HL-60 (cell line): ENCODE measurements around the gene DNAH6.

Experiments used
- DNase-seq, 2 experiments: peaks; one replicate each; pipeline ENCODE4 v3.0.0-alpha.2; 2010 to 2020; ENCODE audit warnings: low read depth in 1 of 2, low spot score in 1 of 2
- H3K27ac ChIP-seq: fragments of 250-450 bp; sonication (Bioruptor Pico); replicated peaks from 2 replicates; pipeline ENCODE4 v1.5.1; 2020; ENCODE audit warnings: mild to moderate bottlenecking, moderate library complexity
- H3K27me3 ChIP-seq: fragments of 250-450 bp; sonication (Bioruptor Pico); 2 replicates; pipeline ENCODE4 v1.5.1; 2021; ENCODE audit warnings: mild to moderate bottlenecking, moderate library complexity; ENCODE audit not compliant: insufficient read depth, poor library complexity, severe bottlenecking
- H3K4me3 ChIP-seq: replicated peaks from 2 replicates; pipeline ENCODE4 v1.5.1; 2011; ENCODE audit warnings: mild to moderate bottlenecking, control low read depth, low read length; ENCODE audit not compliant: insufficient read depth
- CTCF ChIP-seq: IDR thresholded peaks from one replicate; pipeline ENCODE4 v1.5.1; 2011; ENCODE audit warnings: low read length, control low read depth, inconsistent platforms; ENCODE audit not compliant: insufficient read depth
- GABPA ChIP-seq: IDR thresholded peaks from 2 replicates; pipeline ENCODE4 v1.6.1; 2012; ENCODE audit warnings: low read depth
- POLR2AphosphoS5 ChIP-seq: IDR thresholded peaks from 2 replicates; pipeline ENCODE4 v1.6.1; 2012; ENCODE audit warnings: low read depth
- SPI1 ChIP-seq: IDR thresholded peaks from 2 replicates; pipeline ENCODE4 v1.6.1; 2012; ENCODE audit warnings: low read depth, mild to moderate bottlenecking, borderline replicate concordance
- TF ChIP-seq, protein P1 (sequence below): IDR thresholded peaks from 2 replicates; pipeline ENCODE4 v1.6.1; 2012; ENCODE audit warnings: low read depth; ENCODE audit not compliant: insufficient replicate concordance

DNAH6 gene

GRCh38 chr2:84782717-84783442, 266.6 kb downstream of the DNAH6 start:
- Histone ChIP-seq H3K27ac (no peak overlapping the region), H3K4me3 (no peak overlapping the region), H3K27me3 (no peaks in the 10 kb centered on the region)
- no peak for DNase-seq
- TF ChIP-seq SPI1: no peak
- no peak for TF ChIP-seq CTCF
- TF ChIP-seq GABPA: no peak
- TF ChIP-seq, protein P1, sequence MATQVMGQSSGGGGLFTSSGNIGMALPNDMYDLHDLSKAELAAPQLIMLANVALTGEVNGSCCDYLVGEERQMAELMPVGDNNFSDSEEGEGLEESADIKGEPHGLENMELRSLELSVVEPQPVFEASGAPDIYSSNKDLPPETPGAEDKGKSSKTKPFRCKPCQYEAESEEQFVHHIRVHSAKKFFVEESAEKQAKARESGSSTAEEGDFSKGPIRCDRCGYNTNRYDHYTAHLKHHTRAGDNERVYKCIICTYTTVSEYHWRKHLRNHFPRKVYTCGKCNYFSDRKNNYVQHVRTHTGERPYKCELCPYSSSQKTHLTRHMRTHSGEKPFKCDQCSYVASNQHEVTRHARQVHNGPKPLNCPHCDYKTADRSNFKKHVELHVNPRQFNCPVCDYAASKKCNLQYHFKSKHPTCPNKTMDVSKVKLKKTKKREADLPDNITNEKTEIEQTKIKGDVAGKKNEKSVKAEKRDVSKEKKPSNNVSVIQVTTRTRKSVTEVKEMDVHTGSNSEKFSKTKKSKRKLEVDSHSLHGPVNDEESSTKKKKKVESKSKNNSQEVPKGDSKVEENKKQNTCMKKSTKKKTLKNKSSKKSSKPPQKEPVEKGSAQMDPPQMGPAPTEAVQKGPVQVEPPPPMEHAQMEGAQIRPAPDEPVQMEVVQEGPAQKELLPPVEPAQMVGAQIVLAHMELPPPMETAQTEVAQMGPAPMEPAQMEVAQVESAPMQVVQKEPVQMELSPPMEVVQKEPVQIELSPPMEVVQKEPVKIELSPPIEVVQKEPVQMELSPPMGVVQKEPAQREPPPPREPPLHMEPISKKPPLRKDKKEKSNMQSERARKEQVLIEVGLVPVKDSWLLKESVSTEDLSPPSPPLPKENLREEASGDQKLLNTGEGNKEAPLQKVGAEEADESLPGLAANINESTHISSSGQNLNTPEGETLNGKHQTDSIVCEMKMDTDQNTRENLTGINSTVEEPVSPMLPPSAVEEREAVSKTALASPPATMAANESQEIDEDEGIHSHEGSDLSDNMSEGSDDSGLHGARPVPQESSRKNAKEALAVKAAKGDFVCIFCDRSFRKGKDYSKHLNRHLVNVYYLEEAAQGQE: no peak
- TF ChIP-seq POLR2AphosphoS5: no peak

DNA sequence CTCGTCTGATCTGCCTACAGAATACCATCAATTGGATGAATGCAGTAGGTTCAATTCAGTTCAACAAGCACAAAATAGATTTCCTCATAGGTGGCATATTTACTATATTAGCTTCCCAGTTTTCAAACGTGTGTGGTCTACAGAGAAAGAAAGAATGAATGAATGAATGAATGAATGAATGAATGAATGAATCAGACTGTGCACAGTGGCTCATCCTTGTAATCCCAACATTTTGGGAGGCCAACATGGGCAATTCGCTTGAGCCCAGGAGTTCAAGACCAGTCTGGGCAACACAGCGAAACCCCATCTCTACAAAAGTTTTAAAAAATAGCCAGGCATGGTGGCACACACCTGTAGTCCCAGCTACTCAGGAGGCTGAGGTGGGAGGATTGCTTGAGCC, 269.7 kb downstream of the DNAH6 start:
- TF ChIP-seq, protein P1: no peak
- TF ChIP-seq SPI1 (no peak), CTCF (no peak), GABPA (no peak), POLR2AphosphoS5 (no peak)
- Histone ChIP-seq H3K27ac (no peak overlapping the region), H3K27me3 (no peaks in the 10 kb centered on the region), H3K4me3 (no peak overlapping the region)
- DNase-seq: no peak

GRCh38 chr2:84786601-84787000, 270.3 kb downstream of the DNAH6 start:
- H3K27ac ChIP-seq: no peak overlapping the region
- no peaks in the 10 kb centered on the region for H3K27me3 ChIP-seq
- H3K4me3 ChIP-seq: no peak overlapping the region
- TF ChIP-seq, protein P1: no peak
- TF ChIP-seq POLR2AphosphoS5: no peak
- DNase-seq: no peak
